Transverse colon (tissue), 4 donors: Measurements from ENCODE around the gene LTBP2. TPM values are rescaled to one million over a fixed set of nuclear protein-coding genes. Genes with fewer than 3 reads are reported as not detected.

Experiments
- DNase-seq: peaks from one replicate; pipeline ENCODE4 v3.0.0-alpha.2; 2019
- H3K27ac ChIP-seq, 4 donors: fragments of 200-600 bp; sonication (generic); 2 replicates each; pipeline ENCODE4 v1.5.1; 2016 to 2018; ENCODE audit warnings: inconsistent platforms in 4 of 4
- H3K27me3 ChIP-seq: fragments of 200-600 bp; sonication (generic); 2 replicates; pipeline ENCODE4 v1.5.1; 2017; ENCODE audit warnings: inconsistent platforms
- H3K36me3 ChIP-seq, 4 donors: fragments of 200-600 bp; sonication (generic); 2 replicates each; pipeline ENCODE4 v1.5.1; 2017 to 2019; ENCODE audit warnings: inconsistent platforms in 4 of 4
- H3K4me1 ChIP-seq, 4 donors: fragments of 200-600 bp; sonication (generic); 2 replicates each; pipeline ENCODE4 v1.5.1; 2017 to 2020; ENCODE audit warnings: inconsistent platforms in 4 of 4
- H3K4me3 ChIP-seq, 4 donors: fragments of 200-600 bp; sonication (generic); 1 replicate in 1 of 4; 2 replicates in 3 of 4; pipeline versions ENCODE4 v1.5.1 to v1.6.1; 2017 to 2019; ENCODE audit warnings: inconsistent platforms in 4 of 4
- H3K9me3 ChIP-seq, 2 donors: fragments of 200-600 bp; sonication (generic); 2 replicates each; pipeline ENCODE4 v1.5.1; 2017 to 2019; ENCODE audit warnings: inconsistent platforms in 2 of 2
- EP300 ChIP-seq: sonication (generic); formaldehyde crosslinking; IDR thresholded peaks from one replicate; pipeline ENCODE4 v1.6.1; 2017; ENCODE audit warnings: antibody characterized with exemption, low read depth
- POLR2A ChIP-seq: fragments of 450-650 bp; IDR thresholded peaks from one replicate; pipeline ENCODE4 v1.6.1; 2016; ENCODE audit warnings: antibody characterized with exemption, mild to moderate bottlenecking, moderate library complexity
- POLR2AphosphoS5 ChIP-seq, 3 donors: sonication (generic); formaldehyde crosslinking; IDR thresholded peaks; one replicate each; pipeline ENCODE4 v1.6.1; 2016; ENCODE audit warnings: antibody characterized with exemption in 3 of 3
- WGBS, 2 donors: methylation state at CpG; one replicate each; pipeline ENCODE4 v1.1.5; 2018; ENCODE audit warnings: low coverage in 1 of 2; 5-methylcytosine and 5-hydroxymethylcytosine counted together
- in situ Hi-C, 4 donors: fragments of 200-750 bp; cut with MboI; loops; one replicate each; pipeline versions ENCODE4 v1.15.0 to v1.15.1; 2017; ENCODE audit warnings: low sequenced_read_pairs in 3 of 4, low pct_ligation_motif_present in 1 of 4, low pct_unique_long_range_greater_than_20kb in 1 of 4
- intact Hi-C: fragments of 100-400 bp; cut with DNase I; formaldehyde crosslinking; loops from one replicate; pipeline ENCODE4 v1.15.1; 2023; ENCODE audit warnings: low total_unique reads
- total RNA-seq, 4 donors: library from RNA; depleted of rRNA; stranded (reverse); fragments of >200 nt; gene quantifications; one replicate each; pipeline ENCODE4 v1.1.0, GENCODE V29; 2016
- TF ChIP-seq, protein P1 (sequence below), 5 experiments: fragments of 200-600 bp in 3 of 5; fragments of 450-650 bp in 2 of 5; sonication (generic) in 3 of 5; IDR thresholded peaks; 1 replicate in 2 of 5; 2 replicates in 3 of 5; pipeline ENCODE4 v1.5.1; 2016 to 2017; ENCODE audit warnings: antibody characterized with exemption in 5 of 5, inconsistent platforms in 3 of 5, mild to moderate bottlenecking in 2 of 5, moderate library complexity in 1 of 5

The LTBP2 gene
- total RNA-seq, 4 donors from 2014 or later = 9.7 to 15.3 (median 11.9) TPM

GRCh38 chr14:74583689-74584434 lies 28.2 kb downstream of the LTBP2 start:
- no peak for TF ChIP-seq POLR2AphosphoS5 (IDR thresholded peaks at IDR 0.05)
- TF ChIP-seq POLR2A = no peak
- TF ChIP-seq, protein P1, sequence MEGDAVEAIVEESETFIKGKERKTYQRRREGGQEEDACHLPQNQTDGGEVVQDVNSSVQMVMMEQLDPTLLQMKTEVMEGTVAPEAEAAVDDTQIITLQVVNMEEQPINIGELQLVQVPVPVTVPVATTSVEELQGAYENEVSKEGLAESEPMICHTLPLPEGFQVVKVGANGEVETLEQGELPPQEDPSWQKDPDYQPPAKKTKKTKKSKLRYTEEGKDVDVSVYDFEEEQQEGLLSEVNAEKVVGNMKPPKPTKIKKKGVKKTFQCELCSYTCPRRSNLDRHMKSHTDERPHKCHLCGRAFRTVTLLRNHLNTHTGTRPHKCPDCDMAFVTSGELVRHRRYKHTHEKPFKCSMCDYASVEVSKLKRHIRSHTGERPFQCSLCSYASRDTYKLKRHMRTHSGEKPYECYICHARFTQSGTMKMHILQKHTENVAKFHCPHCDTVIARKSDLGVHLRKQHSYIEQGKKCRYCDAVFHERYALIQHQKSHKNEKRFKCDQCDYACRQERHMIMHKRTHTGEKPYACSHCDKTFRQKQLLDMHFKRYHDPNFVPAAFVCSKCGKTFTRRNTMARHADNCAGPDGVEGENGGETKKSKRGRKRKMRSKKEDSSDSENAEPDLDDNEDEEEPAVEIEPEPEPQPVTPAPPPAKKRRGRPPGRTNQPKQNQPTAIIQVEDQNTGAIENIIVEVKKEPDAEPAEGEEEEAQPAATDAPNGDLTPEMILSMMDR (IDR thresholded peaks at IDR 0.05) = no peak
- TF ChIP-seq EP300 = no peak
- H3K9me3 ChIP-seq = no peaks in the 10 kb centered on the region
- H3K4me3 ChIP-seq = no peak overlapping the region
- H3K4me1 ChIP-seq = no peaks in the 10 kb centered on the region
- in situ Hi-C loops (no loop called here), intact Hi-C loops (no loop called here)
- H3K36me3 ChIP-seq = no peaks in the 10 kb centered on the region
- H3K27ac ChIP-seq = no peak overlapping the region
- no peaks in the 10 kb centered on the region for H3K27me3 ChIP-seq
- DNase-seq = no peak
- WGBS, 2 donors = 79% methylated on average over 6 of the region's 6 CpGs; no CpG with 5 or more reads in 1 of the 2 donors

DNA sequence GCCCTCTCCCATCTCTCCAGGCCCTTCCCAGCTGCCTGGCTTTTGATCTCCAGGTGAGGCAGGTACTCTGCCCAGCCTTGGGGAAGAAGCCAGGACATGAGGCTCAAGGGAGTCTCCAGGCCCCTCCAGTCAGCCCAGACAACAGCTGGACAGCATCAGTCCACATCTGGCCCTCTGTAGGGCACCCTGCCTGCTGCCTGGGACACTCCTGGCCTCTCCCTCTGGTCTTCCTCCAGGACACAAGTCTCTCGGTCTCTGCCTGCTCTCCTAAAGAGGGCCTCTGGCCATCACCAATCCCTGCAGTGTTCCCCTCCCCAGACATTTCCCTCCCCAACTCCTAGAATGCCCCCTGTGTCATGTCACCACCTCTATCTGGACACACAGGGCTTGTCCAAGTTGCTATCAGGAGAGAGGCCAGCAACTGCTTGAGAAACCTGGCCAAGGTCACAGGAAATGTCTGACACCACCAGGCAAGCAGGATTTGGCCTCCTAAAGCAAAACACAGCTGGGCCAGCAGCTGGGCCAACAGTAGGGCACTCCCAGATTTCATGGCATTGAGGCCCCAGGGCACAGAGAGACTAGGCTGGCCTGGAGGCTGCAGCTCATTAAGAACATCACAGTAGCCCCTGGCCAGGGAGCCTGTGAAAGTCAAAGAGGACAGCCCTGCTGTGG lies 29.0 kb downstream of the LTBP2 start:
- intact Hi-C loops (no loop called here), in situ Hi-C loops (no loop called here)
- no peaks in the 10 kb centered on the region for H3K27me3 ChIP-seq
- H3K27ac ChIP-seq = no peak overlapping the region
- H3K4me3 ChIP-seq = no peak overlapping the region
- 75 to 100% methylated on average over 1 of the region's 1 CpG for WGBS, 2 donors
- no peaks in the 10 kb centered on the region for H3K9me3 ChIP-seq
- H3K4me1 ChIP-seq = no peaks in the 10 kb centered on the region
- TF ChIP-seq POLR2AphosphoS5 (IDR thresholded peaks at IDR 0.05) = no peak
- TF ChIP-seq POLR2A = no peak
- TF ChIP-seq, protein P1 (IDR thresholded peaks at IDR 0.05) = no peak
- TF ChIP-seq EP300 = no peak
- no peaks in the 10 kb centered on the region for H3K36me3 ChIP-seq
- no peak for DNase-seq

DNA sequence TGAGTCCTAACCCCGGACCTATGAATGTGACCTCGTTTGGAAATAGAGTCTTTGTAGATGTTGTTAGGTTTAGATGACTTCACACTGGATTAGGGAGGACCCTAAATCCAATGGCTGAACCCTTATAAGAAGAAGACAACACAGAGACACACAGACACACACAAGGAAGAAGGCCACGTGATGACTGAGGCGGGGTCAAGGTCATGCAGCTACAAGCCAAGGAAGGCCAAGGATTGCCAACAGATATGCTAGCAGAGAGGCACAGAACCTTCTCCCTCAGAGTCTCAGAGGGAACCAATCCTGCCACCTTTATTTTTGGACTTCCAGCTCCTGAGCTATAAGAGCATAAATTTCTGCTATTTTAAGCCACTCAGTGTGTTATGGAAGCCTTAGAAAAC lies 31.8 kb downstream of the LTBP2 start:
- Histone ChIP-seq H3K4me1 (peaks cover 0 to 4% (median 2%) of the 10 kb centered on the region in 4 donors), H3K27ac (no peak overlapping the region), H3K9me3 (no peaks in the 10 kb centered on the region), H3K27me3 (no peaks in the 10 kb centered on the region), H3K36me3 (no peaks in the 10 kb centered on the region), H3K4me3 (no peak overlapping the region)
- no peak for TF ChIP-seq POLR2A
- no peak for TF ChIP-seq POLR2AphosphoS5 (IDR thresholded peaks at IDR 0.05)
- in situ Hi-C loops (no loop called here), intact Hi-C loops (no loop called here)
- no peak for DNase-seq
- WGBS, 2 donors = 75 to 86% methylated on average over 2 to 4 of the region's 4 CpGs

DNA sequence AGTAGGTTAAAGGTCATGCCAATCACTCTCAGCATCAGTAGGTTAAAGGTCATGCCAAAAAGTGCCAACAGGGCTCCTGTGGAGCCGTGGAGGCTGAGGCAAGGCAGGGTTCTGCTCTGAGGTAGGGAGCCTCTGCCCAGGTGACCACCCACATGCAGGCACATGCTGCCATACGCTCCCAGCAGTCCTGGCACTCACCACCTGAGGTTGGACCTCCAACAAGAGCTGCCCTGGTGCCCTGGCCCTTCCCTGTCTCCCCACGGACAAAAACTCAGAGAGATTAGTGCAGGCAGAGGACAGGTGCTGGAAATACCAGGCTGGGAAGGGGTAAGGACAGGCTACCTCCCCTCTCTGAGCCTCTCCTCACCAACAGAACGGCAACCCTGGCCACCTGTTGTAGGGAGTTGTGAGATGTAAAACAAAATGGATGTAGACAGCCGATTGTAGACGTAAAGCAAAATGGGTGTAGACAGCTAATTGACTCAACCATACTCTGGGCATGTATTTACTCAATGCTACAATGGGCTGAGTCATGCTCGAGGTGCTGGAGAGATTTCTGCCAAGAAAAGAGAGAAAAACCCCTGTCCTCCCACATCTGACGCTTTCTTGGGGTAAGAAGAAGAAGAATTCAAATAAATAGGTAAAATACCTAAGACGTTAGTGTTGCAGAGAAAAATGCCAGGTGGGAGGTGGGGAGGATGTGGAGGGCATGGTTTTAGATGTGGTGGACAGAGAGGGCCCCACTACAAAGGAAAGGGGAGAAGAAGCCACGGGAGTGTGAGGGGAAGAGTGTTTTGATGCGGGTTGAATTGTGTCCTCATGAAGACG lies 32.4 kb downstream of the LTBP2 start:
- 74 to 84% methylated on average over 10 to 11 of the region's 12 CpGs for WGBS, 2 donors
- intact Hi-C loops (no loop called here), in situ Hi-C loops (no loop called here)
- Histone ChIP-seq H3K27ac (no peak overlapping the region), H3K9me3 (no peaks in the 10 kb centered on the region), H3K36me3 (no peaks in the 10 kb centered on the region), H3K27me3 (no peaks in the 10 kb centered on the region), H3K4me3 (no peak overlapping the region), H3K4me1 (peaks cover 0 to 4% (median 2%) of the 10 kb centered on the region in 4 donors)
- no peak for TF ChIP-seq POLR2AphosphoS5 (IDR thresholded peaks at IDR 0.05)
- no peak for TF ChIP-seq EP300
- TF ChIP-seq, protein P1 (IDR thresholded peaks at IDR 0.05) = no peak
- no peak for TF ChIP-seq POLR2A
- no peak for DNase-seq
